SK-N-SH treated with all-trans-retinoic acid at 6 μM for 48 hours (cell line): Measurements from ENCODE around the gene LUC7L.

ENCODE experiments used
- ATAC-seq: fragments of 200-7000 bp; cut with Tn5 transposase; 3 replicates; pipeline ENCODE4 v1.9.1; 2020; ENCODE audit warnings: mild to moderate bottlenecking, moderate library complexity
- ARNTL ChIP-seq: fragments of 450-650 bp; formaldehyde crosslinking; IDR thresholded peaks from 2 replicates; pipeline ENCODE4 v1.5.0; 2020; ENCODE audit warnings: low read depth, mild to moderate bottlenecking, moderate library complexity, borderline replicate concordance
- BACH2 ChIP-seq: fragments of 250-450 bp; sonication (Bioruptor Pico); IDR thresholded peaks from 2 replicates; pipeline ENCODE4 v1.9.0; 2021; ENCODE audit warnings: mild to moderate bottlenecking, borderline replicate concordance
- CREB5 ChIP-seq: fragments of 250-450 bp; sonication (Bioruptor Pico); IDR thresholded peaks from 2 replicates; pipeline ENCODE4 v1.5.1; 2020; ENCODE audit warnings: low read depth, mild to moderate bottlenecking, moderate library complexity
- CSDC2 ChIP-seq: fragments of 250-450 bp; sonication (Bioruptor Pico); IDR thresholded peaks from 2 replicates; pipeline ENCODE4 v1.5.0; 2020; ENCODE audit warnings: mild to moderate bottlenecking, moderate library complexity
- CSRNP3 ChIP-seq: fragments of 250-450 bp; sonication (Bioruptor Pico); IDR thresholded peaks from 2 replicates; pipeline ENCODE4 v1.5.1; 2021; ENCODE audit warnings: mild to moderate bottlenecking, moderate library complexity
- ESRRG ChIP-seq: fragments of 250-450 bp; sonication (Bioruptor Pico); IDR thresholded peaks from 2 replicates; pipeline ENCODE4 v1.6.1; 2021; ENCODE audit warnings: mild to moderate bottlenecking
- GLIS3 ChIP-seq: fragments of 250-450 bp; sonication (Bioruptor Pico); IDR thresholded peaks from 2 replicates; pipeline ENCODE4 v1.5.0; 2020; ENCODE audit warnings: mild to moderate bottlenecking, moderate library complexity
- ISL1 ChIP-seq: fragments of 250-450 bp; sonication (Bioruptor Pico); IDR thresholded peaks from 2 replicates; pipeline ENCODE4 v2.1.2; 2022; ENCODE audit warnings: mild to moderate bottlenecking, moderate library complexity
- OSR1 ChIP-seq: fragments of 250-450 bp; sonication (Bioruptor Pico); IDR thresholded peaks from 2 replicates; pipeline ENCODE4 v1.8.0; 2022; ENCODE audit warnings: moderate library complexity, mild to moderate bottlenecking, inconsistent platforms
- PATZ1 ChIP-seq: fragments of 250-450 bp; sonication (Bioruptor Pico); IDR thresholded peaks from 2 replicates; pipeline ENCODE4 v1.8.0; 2020; ENCODE audit warnings: mild to moderate bottlenecking, moderate library complexity, borderline replicate concordance
- POU6F1 ChIP-seq: fragments of 250-450 bp; sonication (Bioruptor Pico); IDR thresholded peaks from 2 replicates; pipeline ENCODE4 v1.8.0; 2021; ENCODE audit warnings: low read depth, mild to moderate bottlenecking, moderate library complexity, borderline replicate concordance
- PPARA ChIP-seq: fragments of 250-450 bp; sonication (Bioruptor Pico); IDR thresholded peaks from 2 replicates; pipeline ENCODE4 v1.5.0; 2020; ENCODE audit warnings: mild to moderate bottlenecking, borderline replicate concordance
- RARB ChIP-seq: fragments of 250-450 bp; sonication (Bioruptor Pico); IDR thresholded peaks from 2 replicates; pipeline ENCODE4 v1.8.0; 2021; ENCODE audit warnings: mild to moderate bottlenecking, moderate library complexity
- SNAI2 ChIP-seq: fragments of 250-450 bp; sonication (Bioruptor Pico); IDR thresholded peaks from 2 replicates; pipeline ENCODE4 v1.5.0; 2020; ENCODE audit warnings: mild to moderate bottlenecking, moderate library complexity
- TCF4 ChIP-seq: fragments of 250-450 bp; sonication (Bioruptor Pico); IDR thresholded peaks from 2 replicates; pipeline ENCODE4 v1.8.0; 2021; ENCODE audit warnings: mild to moderate bottlenecking, moderate library complexity, borderline replicate concordance
- TOX ChIP-seq: fragments of 250-450 bp; sonication (Bioruptor Pico); IDR thresholded peaks from 2 replicates; pipeline ENCODE4 v1.8.0; 2021; ENCODE audit warnings: mild to moderate bottlenecking, moderate library complexity, borderline replicate concordance
- TSHZ2 ChIP-seq: fragments of 250-450 bp; sonication (Bioruptor Pico); IDR thresholded peaks from 2 replicates; pipeline ENCODE4 v1.5.0; 2020; ENCODE audit warnings: mild to moderate bottlenecking, moderate library complexity
- ZC3H10 ChIP-seq: fragments of 250-450 bp; sonication (Bioruptor Pico); IDR thresholded peaks from 2 replicates; pipeline ENCODE4 v1.5.1; 2021; ENCODE audit warnings: mild to moderate bottlenecking, moderate library complexity
- ZFP3 ChIP-seq: fragments of 250-450 bp; sonication (Bioruptor Pico); IDR thresholded peaks from 2 replicates; pipeline ENCODE4 v1.5.0; 2020; ENCODE audit warnings: mild to moderate bottlenecking, moderate library complexity
- ZFP30 ChIP-seq: fragments of 450-650 bp; formaldehyde crosslinking; IDR thresholded peaks from 2 replicates; pipeline ENCODE4 v1.5.0; 2022; ENCODE audit warnings: mild to moderate bottlenecking, moderate library complexity
- ZNF565 ChIP-seq: fragments of 450-650 bp; formaldehyde crosslinking; conservative IDR thresholded peaks from 2 replicates; pipeline ENCODE4 v1.5.0; 2020; ENCODE audit warnings: low read depth, mild to moderate bottlenecking, moderate library complexity
- ZNF70 ChIP-seq: fragments of 450-650 bp; formaldehyde crosslinking; IDR thresholded peaks from 2 replicates; pipeline ENCODE4 v1.5.0; 2020; ENCODE audit warnings: mild to moderate bottlenecking, moderate library complexity
- ZNF8 ChIP-seq: fragments of 450-650 bp; formaldehyde crosslinking; IDR thresholded peaks from 2 replicates; pipeline ENCODE4 v1.5.0; 2020; ENCODE audit warnings: mild to moderate bottlenecking, moderate library complexity

Gene LUC7L

GRCh38 chr16:229731-230281 is 557 bp upstream of the LUC7L start:
- no peak for TF ChIP-seq GLIS3 (CRISPR knock-in tag)
- TF ChIP-seq ZNF8 (CRISPR knock-in tag): no peak
- no peak for TF ChIP-seq ISL1 (CRISPR knock-in tag)
- TF ChIP-seq, all 23 proteins: peak for 0
- no peak for ATAC-seq

- ATAC-seq: peak; percentile 60
- TF ChIP-seq ISL1 (CRISPR knock-in tag): no peak
- no peak for TF ChIP-seq TCF4 (CRISPR knock-in tag)
- TF ChIP-seq RARB (CRISPR knock-in tag): no peak
- no peak for TF ChIP-seq TSHZ2 (CRISPR knock-in tag)
- no peak for TF ChIP-seq PPARA (CRISPR knock-in tag)
- no peak for TF ChIP-seq GLIS3 (CRISPR knock-in tag)
- no peak for TF ChIP-seq PATZ1
- TF ChIP-seq ZNF70 (CRISPR knock-in tag): no peak
- no peak for TF ChIP-seq OSR1 (CRISPR knock-in tag)
- TF ChIP-seq CREB5 (CRISPR knock-in tag): no peak
- no peak for TF ChIP-seq ZNF565 (CRISPR knock-in tag)
- TF ChIP-seq ZC3H10: no peak
- no peak for TF ChIP-seq TOX (CRISPR knock-in tag)
- TF ChIP-seq ZFP3 (CRISPR knock-in tag): no peak
- no peak for TF ChIP-seq POU6F1
- TF ChIP-seq BACH2: no peak
- TF ChIP-seq ZFP30 (CRISPR knock-in tag): no peak
- TF ChIP-seq ESRRG: no peak
- TF ChIP-seq CSDC2 (CRISPR knock-in tag): no peak
- TF ChIP-seq, all 23 proteins: peak for 0
Observed at GRCh38 chr16:228151-228851, 948 bp downstream of the LUC7L start.

GRCh38 chr16:220021-220420 is 9.2 kb downstream of the LUC7L start:
- no peak for ATAC-seq
- TF ChIP-seq ESRRG (no peak), GLIS3 (CRISPR knock-in tag) (no peak), TSHZ2 (CRISPR knock-in tag) (no peak), PPARA (CRISPR knock-in tag) (no peak), CREB5 (CRISPR knock-in tag) (no peak), CSDC2 (CRISPR knock-in tag) (no peak), ZFP3 (CRISPR knock-in tag) (no peak), ZFP30 (CRISPR knock-in tag) (no peak), TCF4 (CRISPR knock-in tag) (no peak), ZC3H10 (no peak), TOX (CRISPR knock-in tag) (no peak), ZNF70 (CRISPR knock-in tag) (no peak), OSR1 (CRISPR knock-in tag) (no peak), SNAI2 (CRISPR knock-in tag) (no peak), ZNF565 (CRISPR knock-in tag) (no peak), ARNTL (no peak), CSRNP3 (CRISPR knock-in tag) (no peak), RARB (CRISPR knock-in tag) (no peak), ISL1 (CRISPR knock-in tag) (no peak)
